Nephron (organoid): ENCODE data around the gene ARFIP1.

Experiments used
- H3K27ac Mint-ChIP-seq, 3 experiments: 2 replicates each; pipeline ENCODE4 v1.8.0; 2020; ENCODE audit warnings: mixed read lengths in 3 of 3, mild to moderate bottlenecking in 2 of 3, moderate library complexity in 1 of 3
- H3K27me3 Mint-ChIP-seq: 2 replicates; pipeline ENCODE4 v1.8.0; 2021; ENCODE audit warnings: low read depth, mild to moderate bottlenecking, moderate library complexity, mixed read lengths
- H3K36me3 Mint-ChIP-seq: 2 replicates; pipeline ENCODE4 v1.8.0; 2020; ENCODE audit warnings: low read depth, mixed read lengths
- H3K4me1 Mint-ChIP-seq: 2 replicates; pipeline ENCODE4 v1.8.0; 2020; ENCODE audit warnings: mixed read lengths
- H3K4me3 Mint-ChIP-seq, 3 experiments: 2 replicates each; pipeline ENCODE4 v1.8.0; 2020; ENCODE audit warnings: mild to moderate bottlenecking in 3 of 3, mixed read lengths in 3 of 3, moderate library complexity in 2 of 3
- H3K9me3 Mint-ChIP-seq: 2 replicates; pipeline ENCODE4 v1.8.0; 2020; ENCODE audit warnings: mixed read lengths
- TF ChIP-seq, protein P1 (sequence below), 3 experiments: fragments of 200-600 bp; sonication (generic); IDR thresholded peaks; one replicate each; pipeline ENCODE4 v1.5.0; 2021; ENCODE audit warnings: antibody characterized with exemption in 3 of 3; ENCODE audit not compliant: unreplicated experiment in 3 of 3

Gene ARFIP1

DNA sequence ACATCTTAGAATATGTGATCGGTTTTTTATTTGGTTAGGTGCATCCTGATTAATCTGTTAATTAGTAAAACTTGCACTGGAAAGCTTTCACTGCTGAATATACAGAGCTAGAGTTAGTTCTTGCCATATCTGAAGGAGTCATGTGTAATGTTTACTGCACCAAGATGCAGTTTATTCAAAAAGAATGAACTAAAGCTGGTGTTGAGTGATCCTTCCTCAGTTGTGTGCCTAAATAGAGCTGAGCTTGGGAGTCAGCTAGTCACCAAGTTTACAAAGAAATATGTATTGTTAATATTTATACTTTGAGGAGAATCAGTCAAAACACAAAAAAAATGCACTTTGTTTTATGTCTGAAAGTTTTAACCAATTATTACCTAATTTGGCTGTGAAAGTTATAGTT lies 102.2 kb downstream of the ARFIP1 start:
- Mint-ChIP-seq H3K27me3 (no peaks in the 10 kb centered on the region), H3K27ac (no peak overlapping the region), H3K36me3 (peaks cover 44% of the 10 kb centered on the region), H3K4me3 (no peak overlapping the region), H3K4me1 (no peaks in the 10 kb centered on the region), H3K9me3 (peaks cover 8% of the 10 kb centered on the region)
- TF ChIP-seq, protein P1, sequence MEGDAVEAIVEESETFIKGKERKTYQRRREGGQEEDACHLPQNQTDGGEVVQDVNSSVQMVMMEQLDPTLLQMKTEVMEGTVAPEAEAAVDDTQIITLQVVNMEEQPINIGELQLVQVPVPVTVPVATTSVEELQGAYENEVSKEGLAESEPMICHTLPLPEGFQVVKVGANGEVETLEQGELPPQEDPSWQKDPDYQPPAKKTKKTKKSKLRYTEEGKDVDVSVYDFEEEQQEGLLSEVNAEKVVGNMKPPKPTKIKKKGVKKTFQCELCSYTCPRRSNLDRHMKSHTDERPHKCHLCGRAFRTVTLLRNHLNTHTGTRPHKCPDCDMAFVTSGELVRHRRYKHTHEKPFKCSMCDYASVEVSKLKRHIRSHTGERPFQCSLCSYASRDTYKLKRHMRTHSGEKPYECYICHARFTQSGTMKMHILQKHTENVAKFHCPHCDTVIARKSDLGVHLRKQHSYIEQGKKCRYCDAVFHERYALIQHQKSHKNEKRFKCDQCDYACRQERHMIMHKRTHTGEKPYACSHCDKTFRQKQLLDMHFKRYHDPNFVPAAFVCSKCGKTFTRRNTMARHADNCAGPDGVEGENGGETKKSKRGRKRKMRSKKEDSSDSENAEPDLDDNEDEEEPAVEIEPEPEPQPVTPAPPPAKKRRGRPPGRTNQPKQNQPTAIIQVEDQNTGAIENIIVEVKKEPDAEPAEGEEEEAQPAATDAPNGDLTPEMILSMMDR (IDR thresholded peaks at IDR 0.05; ENCODE audit: unreplicated experiment in 3 of 3): no peak

DNA sequence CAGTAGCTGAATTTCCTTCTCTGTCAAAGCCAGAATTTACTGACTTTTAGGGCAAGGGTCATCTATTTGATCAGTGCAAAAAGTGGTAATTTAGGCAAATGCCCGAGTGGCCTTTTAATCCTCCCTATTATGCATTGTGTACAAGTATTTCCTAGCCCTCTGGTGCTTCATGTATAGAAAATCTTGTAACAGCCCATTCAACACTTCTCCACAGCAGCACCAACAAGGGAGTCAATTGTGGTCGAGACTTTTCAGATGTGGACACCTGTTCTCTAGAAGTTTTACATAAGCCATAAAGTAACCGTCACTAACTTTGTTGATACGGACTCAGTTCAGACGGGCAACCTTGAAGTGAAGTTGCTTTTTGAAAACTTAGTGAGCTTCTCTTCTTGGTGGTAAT lies 105.4 kb downstream of the ARFIP1 start:
- H3K4me3 Mint-ChIP-seq: no peak overlapping the region
- H3K27me3 Mint-ChIP-seq: no peaks in the 10 kb centered on the region
- no peaks in the 10 kb centered on the region for H3K4me1 Mint-ChIP-seq
- peaks cover 36% of the 10 kb centered on the region for H3K36me3 Mint-ChIP-seq
- H3K9me3 Mint-ChIP-seq: no peaks in the 10 kb centered on the region
- TF ChIP-seq, protein P1 (IDR thresholded peaks at IDR 0.05; ENCODE audit: unreplicated experiment in 3 of 3): no peak
- no peak overlapping the region for H3K27ac Mint-ChIP-seq

- Mint-ChIP-seq H3K9me3 (no peaks in the 10 kb centered on the region), H3K4me3 (no peak overlapping the region), H3K4me1 (no peaks in the 10 kb centered on the region), H3K36me3 (peaks cover 42% of the 10 kb centered on the region), H3K27ac (no peak overlapping the region), H3K27me3 (no peaks in the 10 kb centered on the region)
- TF ChIP-seq, protein P1 (IDR thresholded peaks at IDR 0.05; ENCODE audit: unreplicated experiment in 3 of 3): no peak
Observed at GRCh38 chr4:152886201-152886600, 106.4 kb downstream of the ARFIP1 start.

DNA sequence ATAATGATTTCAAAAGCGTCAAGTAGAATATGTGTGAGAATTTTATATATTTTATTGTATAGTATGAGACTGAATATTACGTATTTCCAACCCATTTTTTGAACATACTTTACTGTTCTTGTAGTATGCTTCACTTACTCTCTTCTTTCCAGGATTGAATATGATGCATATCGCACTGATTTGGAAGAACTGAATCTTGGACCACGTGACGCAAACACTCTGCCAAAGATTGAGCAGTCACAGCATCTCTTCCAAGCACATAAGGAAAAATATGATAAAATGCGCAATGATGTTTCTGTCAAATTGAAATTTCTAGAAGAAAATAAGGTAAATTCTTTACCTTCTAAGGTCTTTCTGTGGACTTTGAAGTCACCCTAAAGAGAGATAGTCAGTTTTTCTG lies 108.2 kb downstream of the ARFIP1 start:
- H3K4me1 Mint-ChIP-seq: no peaks in the 10 kb centered on the region
- TF ChIP-seq, protein P1 (IDR thresholded peaks at IDR 0.05; ENCODE audit: unreplicated experiment in 3 of 3): no peak
- peaks cover 55% of the 10 kb centered on the region for H3K36me3 Mint-ChIP-seq
- H3K27ac Mint-ChIP-seq: no peak overlapping the region
- no peaks in the 10 kb centered on the region for H3K27me3 Mint-ChIP-seq
- no peaks in the 10 kb centered on the region for H3K9me3 Mint-ChIP-seq
- no peak overlapping the region for H3K4me3 Mint-ChIP-seq

DNA sequence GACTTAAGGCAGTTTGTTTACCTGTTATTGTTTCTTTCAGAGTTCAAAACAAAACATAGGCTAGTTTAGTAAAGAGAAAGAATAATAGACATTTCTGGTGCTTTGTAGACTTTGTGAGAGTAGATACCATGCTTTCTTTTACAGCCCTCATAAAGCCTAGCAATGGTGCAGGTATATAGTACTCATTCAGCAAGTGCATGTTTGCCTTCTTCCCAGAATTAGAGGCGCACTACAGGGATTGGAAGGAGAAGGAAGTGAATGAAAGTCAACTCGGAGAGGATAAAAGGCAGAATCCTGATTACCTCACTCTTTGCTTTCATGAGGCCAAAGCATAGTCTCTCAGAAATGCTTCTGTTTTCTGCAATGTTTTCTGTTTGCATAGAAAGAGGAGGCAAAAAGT lies 113.2 kb downstream of the ARFIP1 start:
- TF ChIP-seq, protein P1 (IDR thresholded peaks at IDR 0.05; ENCODE audit: unreplicated experiment in 3 of 3): no peak
- H3K4me3 Mint-ChIP-seq: no peak overlapping the region
- no peak overlapping the region for H3K27ac Mint-ChIP-seq
- H3K27me3 Mint-ChIP-seq: no peaks in the 10 kb centered on the region
- no peaks in the 10 kb centered on the region for H3K9me3 Mint-ChIP-seq
- no peaks in the 10 kb centered on the region for H3K4me1 Mint-ChIP-seq
- H3K36me3 Mint-ChIP-seq: peaks cover 60% of the 10 kb centered on the region

GRCh38 chr4:152894673-152895072 lies 114.9 kb downstream of the ARFIP1 start:
- Mint-ChIP-seq H3K36me3 (peaks cover 63% of the 10 kb centered on the region), H3K4me1 (no peaks in the 10 kb centered on the region), H3K4me3 (no peak overlapping the region), H3K27me3 (no peaks in the 10 kb centered on the region), H3K27ac (no peak overlapping the region), H3K9me3 (no peaks in the 10 kb centered on the region)
- TF ChIP-seq, protein P1 (IDR thresholded peaks at IDR 0.05; ENCODE audit: unreplicated experiment in 3 of 3): no peak
